HG03460 (cell line): ENCODE data around the gene PRPF39.
"Not testable (repeated sequence)": the region's sequence is repeated elsewhere in the genome, so short reads cannot be mapped to it uniquely, and the experiment has no call there.

Experiments
- ATAC-seq: cut with Tn5 transposase; IDR thresholded peaks from one replicate; pipeline ENCODE4 v1.9.1; 2021; ENCODE audit not compliant: unreplicated experiment

PRPF39 gene

DNA sequence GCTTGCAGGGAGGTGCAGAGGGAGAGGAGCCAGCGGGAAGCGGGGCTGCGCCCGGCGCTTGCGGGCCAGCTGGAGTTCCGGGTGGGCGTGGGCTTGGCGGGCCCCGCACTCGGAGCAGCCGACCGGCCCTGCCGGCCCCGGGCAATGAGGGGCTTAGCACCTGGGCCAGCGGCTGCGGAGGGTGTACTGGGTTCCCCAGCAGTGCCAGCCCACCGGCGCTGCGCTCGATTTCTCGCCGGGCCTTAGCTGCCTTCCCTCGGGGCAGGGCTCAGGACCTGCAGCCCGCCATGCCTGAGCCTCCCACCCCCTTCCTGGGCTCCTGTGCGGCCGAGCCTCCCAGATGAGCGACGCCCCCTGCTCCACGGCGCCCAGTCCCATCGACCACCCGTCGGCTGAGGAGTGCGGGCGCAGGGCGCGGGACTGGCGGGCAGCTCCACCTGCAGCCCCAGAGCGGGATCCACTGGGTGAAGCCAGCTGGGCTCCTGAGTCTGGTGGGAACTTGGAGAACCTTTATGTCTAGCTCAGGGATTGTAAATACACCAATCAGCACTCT lies 3.4 kb upstream of the PRPF39 start:
- not testable (repeated sequence) for ATAC-seq

DNA sequence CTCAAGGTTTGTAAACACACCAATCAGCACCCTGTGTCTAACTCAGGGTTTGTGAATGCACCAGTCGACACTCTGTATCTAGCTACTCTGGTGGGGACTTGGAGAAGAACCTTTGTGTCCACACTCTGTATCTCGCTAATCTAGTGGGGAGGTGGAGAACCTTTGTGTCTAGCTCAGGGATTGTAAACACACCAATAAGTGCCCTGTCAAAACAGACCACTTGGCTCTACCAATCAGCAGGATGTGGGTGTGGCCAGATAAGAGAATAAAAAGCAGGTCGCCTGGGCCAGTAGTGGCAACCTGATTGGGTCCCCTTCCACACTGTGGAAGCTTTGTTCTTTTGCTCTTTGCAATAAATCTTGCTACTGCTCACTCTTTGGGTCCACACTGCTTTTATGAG lies 2.8 kb upstream of the PRPF39 start:
- ATAC-seq: not testable (repeated sequence)

- no peak for ATAC-seq
Measured at GRCh38 chr14:45082420-45082819, 1.5 kb upstream of the PRPF39 start.

DNA sequence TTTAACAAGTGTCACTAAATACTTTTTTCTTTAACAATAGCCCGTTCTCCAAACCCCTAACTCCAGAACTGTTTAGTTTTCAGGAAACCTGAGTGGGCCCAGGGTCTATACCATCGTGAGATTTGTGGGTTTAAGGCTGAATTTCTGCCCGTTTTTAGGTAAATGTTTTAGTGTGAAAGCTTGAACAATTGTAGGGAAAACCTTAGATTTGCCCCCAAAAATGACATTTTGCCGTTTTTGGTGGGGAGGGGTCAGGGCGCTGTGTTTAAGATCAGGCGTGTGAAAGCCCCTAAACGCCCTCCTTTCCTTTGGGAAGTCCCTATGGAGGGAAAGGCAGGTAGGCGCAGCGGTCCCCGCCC lies 320 bp upstream of the PRPF39 start:
- no peak for ATAC-seq

DNA sequence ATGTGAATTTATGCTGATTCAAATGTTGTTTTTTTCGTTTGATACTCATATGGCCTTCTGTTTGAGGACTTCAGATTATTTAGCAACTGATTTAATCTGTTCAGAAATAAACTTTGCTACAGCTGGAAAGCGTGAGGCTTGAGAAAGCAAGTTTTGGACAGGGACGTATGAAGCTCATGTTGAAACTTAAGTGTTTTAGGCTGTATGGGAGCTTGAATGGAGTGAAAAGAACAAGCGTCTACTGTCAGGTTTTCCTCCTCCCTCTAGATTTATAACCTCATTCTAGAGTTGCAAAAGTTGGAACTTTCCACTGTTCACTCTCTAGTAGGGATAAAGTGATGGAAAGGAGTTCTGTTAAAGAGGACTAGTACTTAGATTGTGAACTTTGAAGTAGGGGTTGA lies 1.0 kb downstream of the PRPF39 start:
- ATAC-seq: peak; percentile 5

- ATAC-seq: peak; percentile 76
Measured at GRCh38 chr14:45089813-45090212, 5.9 kb downstream of the PRPF39 start.

DNA sequence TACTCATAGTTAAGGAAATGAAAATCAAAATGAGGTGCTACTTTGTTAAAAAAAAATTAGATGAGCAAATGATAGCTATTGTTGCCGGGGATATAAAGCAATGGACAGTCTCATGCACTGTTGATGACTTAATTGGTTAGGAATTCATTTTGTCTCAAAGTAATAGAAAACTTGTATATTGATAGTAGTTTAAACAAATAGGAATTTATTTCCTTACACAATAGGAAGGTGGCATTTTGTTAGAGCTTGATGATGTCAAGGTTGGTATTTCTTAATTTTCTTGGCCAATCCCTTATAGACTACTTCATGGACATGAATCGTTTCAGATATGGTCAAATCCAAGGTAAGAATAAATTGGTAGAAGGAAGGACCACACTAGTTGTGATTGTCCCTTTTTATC lies 7.8 kb downstream of the PRPF39 start:
- no peak for ATAC-seq

DNA sequence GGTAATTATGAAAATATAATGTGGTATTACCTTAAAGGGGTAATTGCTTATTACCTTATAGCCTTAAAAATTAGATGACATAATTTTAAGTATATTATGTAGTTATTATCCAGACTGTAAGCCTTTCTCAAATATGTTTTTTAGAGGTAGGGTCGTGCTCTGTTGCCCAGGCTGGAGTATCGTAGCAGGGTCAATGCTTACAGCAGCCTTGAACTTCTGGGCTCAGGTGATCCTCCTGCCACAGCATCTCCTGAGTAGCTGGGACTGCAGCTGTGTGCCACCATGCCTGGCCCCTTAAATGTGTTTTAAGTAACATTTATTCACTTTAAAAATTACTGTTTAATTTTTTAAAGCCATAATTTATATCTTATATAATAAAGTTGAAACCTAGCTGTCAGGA lies 10.4 kb downstream of the PRPF39 start:
- ATAC-seq: no peak

DNA sequence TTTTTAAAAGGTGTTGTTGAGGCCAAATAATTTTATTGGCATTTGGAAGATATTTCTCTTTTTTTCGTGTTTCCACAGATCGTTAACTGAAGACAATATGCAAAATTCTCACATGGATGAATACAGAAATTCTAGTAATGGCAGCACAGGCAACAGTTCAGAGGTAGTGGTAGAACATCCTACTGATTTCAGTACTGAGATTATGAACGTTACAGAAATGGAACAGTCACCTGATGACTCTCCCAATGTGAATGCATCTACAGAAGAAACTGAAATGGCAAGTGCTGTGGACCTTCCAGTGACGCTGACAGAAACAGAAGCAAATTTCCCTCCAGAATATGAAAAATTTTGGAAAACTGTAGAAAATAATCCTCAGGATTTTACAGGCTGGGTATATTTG lies 11.2 kb downstream of the PRPF39 start:
- ATAC-seq: no peak

- no peak for ATAC-seq
Measured at GRCh38 chr14:45096218-45096617, 12.3 kb downstream of the PRPF39 start.

- ATAC-seq: no peak
Measured at GRCh38 chr14:45103806-45104205, 19.9 kb downstream of the PRPF39 start.

- no peak for ATAC-seq
Measured at GRCh38 chr14:45104561-45104960, 20.6 kb downstream of the PRPF39 start.

DNA sequence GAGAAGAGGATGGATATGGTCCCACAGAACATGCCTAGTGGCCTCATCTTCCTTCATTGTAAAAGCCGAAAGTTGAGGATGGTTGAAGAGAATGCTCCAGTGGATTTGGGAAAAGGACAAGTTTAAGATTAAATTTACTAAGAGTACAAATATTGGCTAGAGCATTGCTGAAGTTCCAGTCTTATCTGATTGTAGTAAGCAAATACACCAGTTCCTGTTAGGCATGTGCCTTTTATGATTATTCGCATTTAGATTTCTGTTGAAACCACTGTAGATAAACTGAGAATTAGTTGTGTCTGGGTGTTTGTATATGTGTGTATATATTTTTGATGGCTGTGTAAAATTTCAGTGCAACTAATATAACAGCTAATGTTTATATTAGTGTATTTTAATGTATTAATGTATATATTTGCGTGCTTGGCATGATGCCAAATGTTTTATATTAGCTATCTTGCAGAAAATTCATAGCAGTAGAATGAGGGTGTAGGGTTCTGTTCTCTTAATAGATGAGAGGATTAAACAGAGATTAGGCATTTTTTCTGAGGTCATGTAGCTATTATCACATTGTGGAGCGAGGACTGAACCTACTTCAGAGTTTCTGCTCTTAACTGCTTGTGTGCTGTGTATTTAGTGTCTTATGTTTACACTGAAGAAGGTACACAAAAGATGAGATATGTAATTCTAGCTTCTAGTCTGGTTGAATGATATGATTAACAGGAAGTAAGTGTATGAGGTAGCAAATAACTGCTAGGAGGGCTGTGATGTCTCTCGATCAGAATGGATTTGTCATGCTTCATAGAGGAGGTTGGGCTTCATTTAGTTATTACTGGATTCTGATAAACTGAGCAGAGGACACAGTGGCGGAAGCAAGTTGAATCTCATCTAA lies 29.2 kb downstream of the PRPF39 start:
- ATAC-seq: no peak

DNA sequence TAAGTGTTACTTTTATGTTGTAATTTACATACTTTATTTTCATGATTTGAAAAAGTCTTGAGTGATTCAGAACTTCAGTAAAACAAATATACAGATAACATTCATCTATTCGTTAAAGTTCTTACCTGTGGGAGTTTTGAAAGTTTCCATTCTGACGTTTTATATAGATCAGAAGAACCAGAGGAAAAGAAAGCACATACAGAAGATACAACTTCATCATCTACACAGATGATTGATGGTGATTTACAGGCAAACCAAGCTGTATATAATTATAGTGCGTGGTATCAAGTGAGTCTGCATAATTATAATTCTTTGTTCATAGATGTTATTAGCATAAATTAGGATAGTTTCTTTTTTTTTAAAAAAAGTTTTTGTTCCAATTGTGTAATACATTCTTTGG lies 30.4 kb downstream of the PRPF39 start:
- ATAC-seq: no peak

DNA sequence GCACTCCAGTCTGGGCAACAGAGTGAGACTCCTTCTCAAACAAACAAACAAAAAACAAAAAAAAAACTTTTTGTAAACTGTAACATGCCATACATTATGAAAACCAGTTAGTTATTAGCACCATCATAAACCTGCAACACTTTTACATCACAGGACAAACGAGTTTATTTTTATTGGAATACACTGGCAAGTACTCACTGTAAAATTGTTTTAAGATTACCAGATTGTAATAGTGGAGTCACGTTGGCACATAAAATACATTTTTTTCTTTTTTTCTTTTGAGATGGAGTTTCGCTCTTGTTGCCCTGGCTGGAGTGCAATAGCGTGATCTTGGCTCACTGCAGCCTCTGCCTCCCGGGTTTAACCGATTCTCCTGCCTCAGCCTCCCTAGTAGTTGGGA lies 34.7 kb downstream of the PRPF39 start:
- ATAC-seq: no peak

DNA sequence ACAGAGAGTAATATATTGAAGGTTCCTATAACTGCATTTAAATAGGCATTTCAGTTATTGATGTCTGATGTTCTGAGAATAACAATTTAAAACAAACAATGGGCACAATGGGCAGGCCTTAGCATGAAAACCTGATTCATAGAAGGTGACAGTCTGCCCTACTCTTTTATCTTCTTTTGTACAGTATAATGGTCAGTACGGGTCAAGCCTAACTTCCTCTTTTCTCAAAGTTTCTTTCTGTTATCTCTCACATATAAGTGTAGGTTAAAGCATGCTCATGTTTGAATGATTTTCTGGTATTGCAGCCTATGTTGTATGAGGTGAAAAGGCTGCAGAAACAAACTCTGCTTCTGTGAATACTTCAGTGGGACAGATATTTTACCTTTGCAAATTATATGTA lies 36.2 kb downstream of the PRPF39 start:
- no peak for ATAC-seq

GRCh38 chr14:45123271-45123670 lies 39.4 kb downstream of the PRPF39 start:
- ATAC-seq: no peak

GRCh38 chr14:45125754-45126153 lies 41.8 kb downstream of the PRPF39 start:
- no peak for ATAC-seq

GRCh38 chr14:45128963-45129629 lies 45.2 kb downstream of the PRPF39 start:
- ATAC-seq: no peak

GRCh38 chr14:45133683-45134050 lies 49.8 kb downstream of the PRPF39 start:
- no peak for ATAC-seq

DNA sequence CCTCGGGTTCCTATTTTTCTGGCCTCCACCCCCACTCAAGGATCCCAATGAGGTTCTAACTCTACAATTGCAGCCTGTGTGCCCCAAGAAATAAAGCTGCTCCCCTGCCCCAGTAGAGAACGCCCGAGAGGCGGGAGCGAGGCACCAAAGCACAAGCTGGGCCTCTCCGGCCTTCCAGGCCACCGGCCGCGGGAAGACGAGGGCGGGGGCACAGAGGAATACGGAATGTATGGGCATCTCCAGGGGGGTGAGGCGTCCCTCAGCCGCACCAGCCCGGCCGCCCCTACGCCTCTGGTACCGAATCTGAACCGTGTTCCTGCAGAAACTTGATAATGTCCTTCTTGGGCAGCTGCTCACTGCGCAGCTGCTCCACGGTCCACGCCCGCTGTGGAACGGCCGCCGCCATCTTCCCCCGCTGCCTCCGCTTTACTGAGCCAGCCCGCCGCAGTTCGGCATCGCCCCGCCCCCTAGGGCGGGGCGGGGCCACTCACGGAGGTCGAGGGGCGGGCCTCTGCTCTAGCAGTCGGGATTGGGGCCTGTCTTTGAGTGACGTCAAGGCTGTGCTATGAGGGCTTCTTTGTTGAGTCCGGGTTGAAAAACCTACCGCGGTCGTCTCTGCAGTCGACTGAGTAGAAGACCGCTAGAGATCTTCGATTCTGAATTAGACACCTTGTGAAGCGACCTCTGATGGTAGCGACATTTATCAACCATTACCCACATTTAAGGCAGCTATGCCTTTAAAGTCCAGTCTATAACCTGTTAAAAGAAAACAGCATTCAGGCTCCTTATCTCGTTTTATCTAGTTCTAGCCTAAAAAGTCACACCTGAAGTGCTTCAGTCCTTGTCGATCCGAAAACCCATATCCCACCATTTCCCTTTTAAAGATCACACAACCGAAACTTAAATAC lies 50.4 kb downstream of the PRPF39 start, which contains the start of gene FKBP3:
Gene FKBP3, minus strand, starts transcription at position 431 of the 908 bp plus-strand sequence. Its CDS starts 25 bp downstream, at position 406.
- ATAC-seq: peak; percentile 88
